Naive thymus-derived CD4-positive, alpha-beta T cell (primary cell): ENCODE results near the gene KRTAP9-6. TPM values are rescaled to one million over a fixed set of nuclear protein-coding genes. Genes with fewer than 3 reads are reported as not detected.
"Not testable (repeated sequence)": the region's sequence is repeated elsewhere in the genome, so short reads cannot be mapped to it uniquely, and the experiment has no call there.

ENCODE experiments used
- ATAC-seq: fragments of 150-1000 bp; cut with Tn5 transposase; 2 replicates; pipeline ENCODE4 v1.10.0; 2021; ENCODE audit warnings: mild to moderate bottlenecking, moderate library complexity
- CTCF ChIA-PET: fragments of 350-600 bp; sonication (Branson Sonifier 250); formaldehyde crosslinking; loops from one replicate; lab custom pipeline; 2021; ENCODE audit warnings: antibody characterized with exemption; lab: Charles Lee
- POLR2A ChIA-PET: fragments of 350-600 bp; sonication (Branson Sonifier 250); formaldehyde crosslinking; loops from one replicate; lab custom pipeline; 2021; ENCODE audit warnings: antibody characterized with exemption, inconsistent platforms; lab: Charles Lee
- DNase-seq, 9 donors: peaks; one replicate each; pipeline versions ENCODE4 v3.0.0 to v3.0.0-alpha.2; 2020 to 2022; ENCODE audit warnings: mixed read lengths in 1 of 9
- H3K27ac ChIP-seq: one replicate; pipeline ENCODE4 v1.7.0; 2013; ENCODE audit warnings: mild to moderate bottlenecking, low read depth, low read length, moderate library complexity
- H3K27me3 ChIP-seq, 2 donors: one replicate each; pipeline ENCODE4 v1.7.0; 2013; ENCODE audit warnings: low read length in 2 of 2, mild to moderate bottlenecking in 2 of 2, moderate library complexity in 2 of 2; ENCODE audit not compliant: control insufficient read depth in 2 of 2, insufficient read depth in 2 of 2
- H3K36me3 ChIP-seq, 3 experiments: 1 replicate in 2 of 3; 2 replicates in 1 of 3; pipeline ENCODE4 v1.7.0; 2013; ENCODE audit warnings: low read length in 3 of 3, mild to moderate bottlenecking in 3 of 3, moderate library complexity in 1 of 3; ENCODE audit not compliant: insufficient read depth in 3 of 3, control insufficient read depth in 2 of 3
- H3K4me1 ChIP-seq, 2 donors: one replicate each; pipeline ENCODE4 v1.7.0; 2013; ENCODE audit warnings: low read length in 2 of 2, mild to moderate bottlenecking in 2 of 2, moderate library complexity in 1 of 2; ENCODE audit not compliant: control insufficient read depth in 2 of 2, insufficient read depth in 2 of 2
- H3K4me3 ChIP-seq: 2 replicates; pipeline ENCODE4 v1.7.0; 2013; ENCODE audit warnings: mild to moderate bottlenecking, low read length
- H3K9me3 ChIP-seq, 3 experiments: 1 replicate in 2 of 3; 2 replicates in 1 of 3; pipeline ENCODE4 v1.7.0; 2013; ENCODE audit warnings: low read length in 3 of 3; ENCODE audit not compliant: control insufficient read depth in 2 of 3
- H3K27ac Mint-ChIP-seq, 9 donors: one replicate each; pipeline ENCODE4 v1.8.0; 2020 to 2022; ENCODE audit warnings: mixed read lengths in 9 of 9, mild to moderate bottlenecking in 8 of 9, moderate library complexity in 5 of 9, inconsistent platforms in 2 of 9
- H3K27me3 Mint-ChIP-seq, 5 donors: one replicate each; pipeline ENCODE4 v1.8.0; 2021 to 2022; ENCODE audit warnings: mixed read lengths in 5 of 5, mild to moderate bottlenecking in 1 of 5
- H3K36me3 Mint-ChIP-seq, 5 donors: one replicate each; pipeline ENCODE4 v1.8.0; 2020 to 2022; ENCODE audit warnings: mixed read lengths in 5 of 5, mild to moderate bottlenecking in 3 of 5, inconsistent platforms in 1 of 5
- H3K4me1 Mint-ChIP-seq, 7 donors: one replicate each; pipeline ENCODE4 v1.8.0; 2020 to 2022; ENCODE audit warnings: mixed read lengths in 7 of 7, mild to moderate bottlenecking in 3 of 7, inconsistent platforms in 1 of 7
- H3K4me3 Mint-ChIP-seq, 10 donors: one replicate each; pipeline ENCODE4 v1.8.0; 2020 to 2022; ENCODE audit warnings: mild to moderate bottlenecking in 10 of 10, mixed read lengths in 10 of 10, moderate library complexity in 6 of 10, inconsistent platforms in 2 of 10
- H3K9me3 Mint-ChIP-seq, 11 donors: one replicate each; pipeline ENCODE4 v1.8.0; 2020 to 2022; ENCODE audit warnings: mixed read lengths in 11 of 11, mild to moderate bottlenecking in 4 of 11, inconsistent platforms in 1 of 11, moderate library complexity in 1 of 11
- intact Hi-C, 2 donors: fragments of 100-400 bp; cut with micrococcal nuclease; formaldehyde crosslinking; loops; one replicate each; pipeline ENCODE4 v1.15.1; 2023
- polyA plus RNA-seq, 2 donors: library from polyadenylated mRNA; unstranded; fragments of 300-500 nt; fragmentation: Illumina TruSeq; gene quantifications; one replicate each; pipeline ENCODE4 v1.2.3, GENCODE V29; 2021
- total RNA-seq, 6 experiments: library from RNA in 5 of 6; stranded (reverse) in 5 of 6; gene quantifications; 1 replicate in 5 of 6; 2 replicates in 1 of 6; pipeline ENCODE4 v1.2.3 and lab custom pipeline; 2021 to 2026

Gene KRTAP9-6
- total and polyA plus RNA-seq, 7 experiments from 2014 or later = not detected

GRCh38 chr17:41251261-41251660 lies 13.9 kb upstream of the KRTAP9-6 start:
- no peaks in the 10 kb centered on the region for H3K36me3 Mint-ChIP-seq
- no peaks in the 10 kb centered on the region for H3K9me3 ChIP-seq
- DNase-seq (no peak), ATAC-seq (no peak)
- H3K4me1 Mint-ChIP-seq = peaks cover 0 to 21% (median 9%) of the 10 kb centered on the region in 7 donors
- no peak overlapping the region for H3K27ac Mint-ChIP-seq
- H3K4me3 ChIP-seq = no peak overlapping the region
- no peak overlapping the region for H3K27ac ChIP-seq
- peaks cover 0 to 29% (median 9%) of the 10 kb centered on the region in 5 donors for H3K27me3 Mint-ChIP-seq
- no peaks in the 10 kb centered on the region for H3K27me3 ChIP-seq
- no peaks in the 10 kb centered on the region for H3K36me3 ChIP-seq
- no peaks in the 10 kb centered on the region for H3K4me1 ChIP-seq
- CTCF ChIA-PET = no interaction called here
- POLR2A ChIA-PET = no interaction called here
- intact Hi-C loops = no loop called here
- no peaks in the 10 kb centered on the region for H3K9me3 Mint-ChIP-seq
- H3K4me3 Mint-ChIP-seq = no peak overlapping the region

DNA sequence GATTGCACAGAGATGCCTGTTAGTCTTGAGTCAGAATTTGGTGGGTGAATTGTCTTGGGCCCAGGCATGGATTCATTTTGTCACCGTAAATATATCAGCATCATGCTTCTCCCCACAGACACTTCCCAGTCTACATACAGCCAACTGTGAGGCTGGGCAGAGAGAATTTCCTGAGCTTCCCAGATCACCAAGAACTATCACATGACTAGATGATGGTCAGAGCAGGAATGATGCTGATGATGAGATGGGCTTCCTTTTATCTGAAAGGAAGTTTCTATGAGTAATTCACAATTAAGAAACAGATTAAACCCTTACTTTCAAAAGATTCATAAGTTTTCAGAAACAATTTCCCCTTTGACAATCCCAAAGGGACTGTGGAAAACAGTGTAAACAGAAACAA lies 10.3 kb upstream of the KRTAP9-6 start:
- no peaks in the 10 kb centered on the region for H3K36me3 ChIP-seq
- no peaks in the 10 kb centered on the region for H3K36me3 Mint-ChIP-seq

GRCh38 chr17:41255381-41256290 lies 9.5 kb upstream of the KRTAP9-6 start, which contains the start of gene KRTAP9-9:
Gene KRTAP9-9, plus strand, starts transcription at chr17:41255384.
- intact Hi-C loops, H3K4me3 Mint-ChIP-seq, H3K27me3 ChIP-seq, H3K36me3 Mint-ChIP-seq, DNase-seq, H3K27ac Mint-ChIP-seq, H3K9me3 Mint-ChIP-seq, H3K4me3 ChIP-seq, H3K27ac ChIP-seq, H3K9me3 ChIP-seq, H3K4me1 ChIP-seq, POLR2A ChIA-PET, H3K36me3 ChIP-seq, CTCF ChIA-PET, ATAC-seq: not testable (repeated sequence)
- Mint-ChIP-seq H3K27me3 (peaks cover 0 to 47% (median 17%) of the 10 kb centered on the region in 5 donors), H3K4me1 (peaks cover 0 to 19% (median 4%) of the 10 kb centered on the region in 7 donors)

More for the DNA sequence above, 10.3 kb upstream of the KRTAP9-6 start:
- DNase-seq (no peak), ATAC-seq (no peak)
- peaks cover 0 to 6% of the 10 kb centered on the region in 2 donors for H3K27me3 ChIP-seq
- intact Hi-C loops = no loop called here
- H3K4me1 Mint-ChIP-seq = peaks cover 0 to 20% (median 5%) of the 10 kb centered on the region in 7 donors
- no peak overlapping the region for H3K27ac ChIP-seq
- no peaks in the 10 kb centered on the region for H3K9me3 ChIP-seq
- H3K4me3 Mint-ChIP-seq = no peak overlapping the region
- no peak overlapping the region for H3K4me3 ChIP-seq
- POLR2A ChIA-PET = no interaction called here
- no peaks in the 10 kb centered on the region for H3K4me1 ChIP-seq
- CTCF ChIA-PET = no interaction called here
- no peaks in the 10 kb centered on the region for H3K9me3 Mint-ChIP-seq
- H3K27me3 Mint-ChIP-seq = peaks cover 0 to 45% (median 23%) of the 10 kb centered on the region in 5 donors
- no peak overlapping the region for H3K27ac Mint-ChIP-seq

DNA sequence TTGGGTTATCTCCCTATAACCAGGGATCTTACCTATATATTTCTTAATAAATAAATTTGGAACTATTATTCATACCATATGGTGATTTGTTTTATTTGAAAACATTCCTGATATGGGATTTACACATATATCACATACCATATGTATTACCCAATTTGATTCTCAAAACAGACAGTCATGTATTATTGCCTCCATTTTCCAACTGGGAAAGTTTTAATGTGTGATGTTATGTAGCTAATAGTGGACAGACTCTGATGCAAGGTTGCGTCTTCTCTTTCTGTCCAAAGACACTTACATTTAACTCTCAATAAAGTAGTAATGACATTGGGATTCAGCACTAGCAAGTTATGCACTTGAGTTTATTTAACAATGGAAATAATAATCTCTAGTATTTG lies 8.9 kb upstream of the KRTAP9-6 start:
- CTCF ChIA-PET = no interaction called here
- peaks cover 0 to 50% (median 16%) of the 10 kb centered on the region in 5 donors for H3K27me3 Mint-ChIP-seq
- DNase-seq = no peak

GRCh38 chr17:41258406-41258805 lies 6.8 kb upstream of the KRTAP9-6 start:
- H3K4me1 Mint-ChIP-seq = peaks cover 0 to 25% (median 14%) of the 10 kb centered on the region in 7 donors
- peaks cover 0 to 50% (median 16%) of the 10 kb centered on the region in 5 donors for H3K27me3 Mint-ChIP-seq
- DNase-seq (no peak), ATAC-seq (no peak)
- POLR2A ChIA-PET = no interaction called here
- no peak overlapping the region for H3K27ac ChIP-seq
- H3K36me3 ChIP-seq = no peaks in the 10 kb centered on the region
- no peaks in the 10 kb centered on the region for H3K4me1 ChIP-seq
- H3K36me3 Mint-ChIP-seq = no peaks in the 10 kb centered on the region
- no peak overlapping the region for H3K27ac Mint-ChIP-seq
- H3K9me3 Mint-ChIP-seq = no peaks in the 10 kb centered on the region
- peaks cover 0 to 6% of the 10 kb centered on the region in 2 donors for H3K27me3 ChIP-seq
- no peaks in the 10 kb centered on the region for H3K9me3 ChIP-seq
- CTCF ChIA-PET = no interaction called here
- no peak overlapping the region for H3K4me3 ChIP-seq
- H3K4me3 Mint-ChIP-seq = no peak overlapping the region
- intact Hi-C loops = no loop called here

More for the DNA sequence above, 8.9 kb upstream of the KRTAP9-6 start:
- intact Hi-C loops = no loop called here
- H3K27ac Mint-ChIP-seq = no peak overlapping the region
- H3K36me3 Mint-ChIP-seq = no peaks in the 10 kb centered on the region
- Histone ChIP-seq H3K9me3 (no peaks in the 10 kb centered on the region), H3K27ac (no peak overlapping the region), H3K36me3 (no peaks in the 10 kb centered on the region), H3K4me1 (no peaks in the 10 kb centered on the region), H3K27me3 (peaks cover 0 to 6% of the 10 kb centered on the region in 2 donors), H3K4me3 (no peak overlapping the region)
- H3K4me1 Mint-ChIP-seq = peaks cover 0 to 18% (median 11%) of the 10 kb centered on the region in 7 donors
- no peak overlapping the region for H3K4me3 Mint-ChIP-seq
- POLR2A ChIA-PET = no interaction called here
- no peaks in the 10 kb centered on the region for H3K9me3 Mint-ChIP-seq
- ATAC-seq = no peak

- Histone ChIP-seq H3K27me3 (peaks cover 0 to 6% of the 10 kb centered on the region in 2 donors), H3K27ac (no peak overlapping the region), H3K4me3 (no peak overlapping the region), H3K9me3 (no peaks in the 10 kb centered on the region), H3K4me1 (no peaks in the 10 kb centered on the region), H3K36me3 (no peaks in the 10 kb centered on the region)
- H3K27me3 Mint-ChIP-seq = peaks cover 0 to 39% (median 14%) of the 10 kb centered on the region in 5 donors
- intact Hi-C loops = loop anchor here in 1 of 2 donors (5.0 kb wide), 1 partner anchor 44 kb away; the partner anchor contains the start of gene KRTAP16-1
- H3K4me3 Mint-ChIP-seq = no peak overlapping the region
- H3K36me3 Mint-ChIP-seq = no peaks in the 10 kb centered on the region
- no peaks in the 10 kb centered on the region for H3K9me3 Mint-ChIP-seq
- DNase-seq (no peak), ATAC-seq (no peak)
- POLR2A ChIA-PET = no interaction called here
- CTCF ChIA-PET = interaction anchor here (0.7 kb wide), 1 partner anchor 49 kb away, joined by 3 read pairs; no protein-coding TSS in a partner anchor
- peak overlapping the region in 1 of 9 donors; percentile 5 for H3K27ac Mint-ChIP-seq
- peaks cover 0 to 27% (median 13%) of the 10 kb centered on the region in 7 donors for H3K4me1 Mint-ChIP-seq
Observed at GRCh38 chr17:41263212-41263611, 2.0 kb upstream of the KRTAP9-6 start.
